Colonic mucosa (tissue), 4 donors: ENCODE measurements around the gene HAUS3. TPM values are rescaled to one million over a fixed set of nuclear protein-coding genes. Genes with fewer than 3 reads are reported as not detected.

Experiments
- DNase-seq: peaks from one replicate; pipeline ENCODE4 v3.0.0-alpha.2; 2020
- H3K27ac ChIP-seq: fragments of 200-600 bp; one replicate; pipeline ENCODE4 v1.8.0; 2021
- H3K27me3 ChIP-seq: fragments of 200-600 bp; one replicate; pipeline ENCODE4 v1.8.0; 2021
- H3K36me3 ChIP-seq: fragments of 200-600 bp; one replicate; pipeline ENCODE4 v1.8.0; 2021
- H3K4me1 ChIP-seq: fragments of 200-600 bp; one replicate; pipeline ENCODE4 v1.8.0; 2021; ENCODE audit warnings: mild to moderate bottlenecking
- H3K4me3 ChIP-seq: fragments of 200-600 bp; one replicate; pipeline ENCODE4 v1.8.0; 2021
- H3K9ac ChIP-seq, 2 donors: one replicate each; pipeline ENCODE4 v1.7.0; 2013; ENCODE audit warnings: control low read depth in 2 of 2, low read depth in 2 of 2, low read length in 2 of 2
- H3K9me3 ChIP-seq: fragments of 200-600 bp; one replicate; pipeline ENCODE4 v1.8.0; 2021
- intact Hi-C: fragments of 100-400 bp; cut with DNase I; formaldehyde crosslinking; loops from one replicate; pipeline ENCODE4 v1.14.1; 2022
- total RNA-seq, 2 donors: library from RNA; stranded (reverse); fragmentation: NEBNext Ultra II Directional in 1 of 2; extraction: Animal tissue kit (Norgen Biotek cat#: 25700) in 1 of 2; gene quantifications; one replicate each; pipeline ENCODE4 v1.2.1, GENCODE V29; 2021
- TF ChIP-seq, protein P1 (sequence below): fragments of 200-600 bp; IDR thresholded peaks from one replicate; pipeline ENCODE4 v1.8.0; 2022; ENCODE audit warnings: antibody characterized with exemption, mild to moderate bottlenecking
- donor health status: healthy.
- donor health status: DM: no; HTN: no; CAD: no.
- donor health status: DM: no; HTN: no; CAD: no.

Gene HAUS3
- total RNA-seq, 2 donors from 2014 or later, result 9.1 to 13.0 TPM

DNA sequence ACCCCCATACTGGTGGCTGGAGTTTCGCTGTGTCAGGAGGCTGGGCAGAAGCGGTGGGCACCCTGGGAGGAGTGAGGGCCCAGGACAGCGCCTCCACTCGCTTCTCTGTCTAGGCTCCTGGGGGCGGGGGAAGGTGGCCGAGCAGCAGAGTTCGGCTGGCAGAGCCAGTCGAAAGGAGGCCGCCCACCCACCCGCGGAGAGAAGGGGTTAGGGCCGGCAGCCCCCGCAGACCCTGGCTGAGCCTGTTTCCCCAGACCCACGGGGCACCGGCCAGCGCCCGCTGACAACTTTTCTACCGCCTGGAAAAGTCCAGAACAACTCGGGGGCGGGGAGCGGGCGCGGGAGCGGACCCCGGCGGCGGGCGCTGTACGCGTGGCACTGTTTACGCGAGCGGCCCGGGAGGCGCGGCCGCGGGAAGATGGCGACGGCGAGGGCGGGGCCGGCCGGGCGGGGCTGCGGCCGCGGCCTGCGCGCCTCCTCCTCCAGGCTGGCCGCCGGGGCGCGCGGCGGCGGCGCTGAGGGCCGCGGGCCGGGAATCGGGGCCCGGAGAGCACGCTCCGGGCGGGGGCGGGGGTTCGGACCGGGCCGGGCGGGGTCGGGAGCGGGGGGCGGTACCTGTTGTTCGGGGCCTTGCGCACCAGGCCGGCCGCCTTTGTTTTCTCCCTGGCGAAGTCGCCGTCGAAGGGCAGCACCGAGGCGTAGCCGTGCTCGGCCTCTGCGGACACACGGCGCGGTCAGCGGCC, 19.4 kb upstream of the HAUS3 start:
- Histone ChIP-seq H3K36me3 (no peaks in the 10 kb centered on the region), H3K4me3 (peak overlapping the region; percentile 100), H3K27me3 (no peaks in the 10 kb centered on the region), H3K9me3 (no peaks in the 10 kb centered on the region), H3K27ac (peak overlapping the region; percentile 77), H3K9ac (peak overlapping the region; percentile 77 to 83), H3K4me1 (peaks cover 10% of the 10 kb centered on the region)
- DNase-seq, result peak; percentile 62
- intact Hi-C loops, result no loop called here
- TF ChIP-seq, protein P1, sequence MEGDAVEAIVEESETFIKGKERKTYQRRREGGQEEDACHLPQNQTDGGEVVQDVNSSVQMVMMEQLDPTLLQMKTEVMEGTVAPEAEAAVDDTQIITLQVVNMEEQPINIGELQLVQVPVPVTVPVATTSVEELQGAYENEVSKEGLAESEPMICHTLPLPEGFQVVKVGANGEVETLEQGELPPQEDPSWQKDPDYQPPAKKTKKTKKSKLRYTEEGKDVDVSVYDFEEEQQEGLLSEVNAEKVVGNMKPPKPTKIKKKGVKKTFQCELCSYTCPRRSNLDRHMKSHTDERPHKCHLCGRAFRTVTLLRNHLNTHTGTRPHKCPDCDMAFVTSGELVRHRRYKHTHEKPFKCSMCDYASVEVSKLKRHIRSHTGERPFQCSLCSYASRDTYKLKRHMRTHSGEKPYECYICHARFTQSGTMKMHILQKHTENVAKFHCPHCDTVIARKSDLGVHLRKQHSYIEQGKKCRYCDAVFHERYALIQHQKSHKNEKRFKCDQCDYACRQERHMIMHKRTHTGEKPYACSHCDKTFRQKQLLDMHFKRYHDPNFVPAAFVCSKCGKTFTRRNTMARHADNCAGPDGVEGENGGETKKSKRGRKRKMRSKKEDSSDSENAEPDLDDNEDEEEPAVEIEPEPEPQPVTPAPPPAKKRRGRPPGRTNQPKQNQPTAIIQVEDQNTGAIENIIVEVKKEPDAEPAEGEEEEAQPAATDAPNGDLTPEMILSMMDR, result no peak

DNA sequence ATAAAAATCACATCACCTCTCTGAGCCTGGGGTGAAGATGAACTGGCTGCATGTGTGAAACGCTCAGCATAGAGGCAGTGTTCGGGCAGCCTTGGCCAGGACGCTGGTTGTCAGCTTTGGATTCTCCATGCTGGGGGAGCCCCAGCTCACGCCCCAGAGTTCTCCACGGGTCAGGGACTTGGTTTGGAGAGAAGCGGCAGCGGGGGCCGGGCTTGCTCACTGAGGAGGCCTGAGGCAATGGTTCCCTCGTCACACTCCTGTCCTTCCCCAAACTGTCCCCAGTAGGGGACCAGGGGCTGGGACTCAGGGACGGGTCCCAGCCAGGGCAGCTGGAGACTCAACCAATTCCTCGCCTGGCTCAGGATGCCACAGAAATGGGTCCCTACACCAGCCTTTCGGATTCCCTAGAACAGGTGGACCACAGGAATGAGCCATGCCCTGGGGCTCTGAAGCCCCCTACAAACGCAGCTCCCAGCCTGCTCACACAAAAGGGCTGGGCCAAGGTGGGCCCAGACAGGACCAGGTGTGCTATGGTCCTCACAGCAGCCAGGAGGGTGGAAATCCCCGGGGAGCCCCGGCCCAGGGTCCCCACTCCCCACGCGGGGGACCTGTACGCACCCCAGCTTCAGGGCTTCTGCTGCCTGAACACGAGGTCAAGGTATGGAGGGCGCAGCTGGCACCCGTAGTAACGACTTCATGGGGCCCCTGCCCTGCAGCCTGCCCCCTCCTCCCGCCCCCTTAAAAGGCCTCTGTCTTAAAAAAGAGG, 18.6 kb upstream of the HAUS3 start:
- no peak for DNase-seq
- Histone ChIP-seq H3K4me1 (peaks cover 10% of the 10 kb centered on the region), H3K36me3 (no peaks in the 10 kb centered on the region)

DNA sequence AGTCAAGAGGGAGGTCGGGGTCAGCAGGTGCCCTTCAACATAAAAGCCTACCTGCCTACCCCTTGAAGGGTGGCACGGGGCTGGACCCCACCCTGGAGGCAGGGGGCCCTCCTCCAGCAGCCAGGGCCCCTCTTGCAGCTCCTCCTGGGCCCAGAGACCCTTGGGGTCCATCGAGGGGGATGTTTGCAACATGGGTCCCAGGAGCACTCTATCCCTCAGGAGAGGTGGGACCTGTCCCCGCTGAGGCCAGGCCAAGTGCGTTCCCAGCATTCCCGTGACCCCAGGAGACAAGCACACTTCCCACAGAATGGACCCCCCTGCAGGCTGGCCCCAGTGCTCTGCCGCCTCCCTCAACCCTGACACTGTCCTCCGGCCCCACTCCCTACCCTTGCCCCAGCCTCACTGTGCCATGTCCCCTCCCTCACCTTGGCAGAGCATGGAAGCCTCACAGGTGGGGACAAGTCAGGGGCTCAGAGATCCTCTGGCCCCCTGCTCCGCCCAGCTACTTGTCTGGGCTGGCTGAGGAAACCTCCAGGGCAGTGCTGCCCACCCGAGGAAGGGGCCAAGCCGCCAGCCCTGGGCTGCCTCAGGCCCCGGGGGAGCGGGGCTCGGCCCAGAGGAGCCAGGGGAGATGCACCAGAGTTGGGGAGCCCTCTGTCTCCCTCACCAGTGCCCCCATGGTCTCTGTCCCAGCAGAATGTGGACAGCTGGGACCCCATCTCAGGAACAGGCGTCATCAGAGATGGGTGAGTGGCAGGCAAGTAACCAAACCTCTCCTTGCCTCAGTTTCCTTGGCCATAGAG, 17.8 kb upstream of the HAUS3 start:
- intact Hi-C loops, result no loop called here
- H3K4me3 ChIP-seq, result no peak overlapping the region
- no peaks in the 10 kb centered on the region for H3K9me3 ChIP-seq
- peak overlapping the region in 1 of 2 donors; percentile 77 for H3K9ac ChIP-seq
- DNase-seq, result no peak
- TF ChIP-seq, protein P1, result no peak
- H3K4me1 ChIP-seq, result peaks cover 10% of the 10 kb centered on the region
- no peaks in the 10 kb centered on the region for H3K36me3 ChIP-seq
- H3K27ac ChIP-seq, result no peak overlapping the region
- H3K27me3 ChIP-seq, result no peaks in the 10 kb centered on the region

More for the DNA sequence above, 18.6 kb upstream of the HAUS3 start:
- H3K4me3 ChIP-seq, result peak overlapping the region; percentile 100
- no peaks in the 10 kb centered on the region for H3K27me3 ChIP-seq
- TF ChIP-seq, protein P1, result no peak
- intact Hi-C loops, result no loop called here
- no peaks in the 10 kb centered on the region for H3K9me3 ChIP-seq
- peak overlapping the region; percentile 77 to 78 for H3K9ac ChIP-seq
- peak overlapping the region; percentile 40 for H3K27ac ChIP-seq

DNA sequence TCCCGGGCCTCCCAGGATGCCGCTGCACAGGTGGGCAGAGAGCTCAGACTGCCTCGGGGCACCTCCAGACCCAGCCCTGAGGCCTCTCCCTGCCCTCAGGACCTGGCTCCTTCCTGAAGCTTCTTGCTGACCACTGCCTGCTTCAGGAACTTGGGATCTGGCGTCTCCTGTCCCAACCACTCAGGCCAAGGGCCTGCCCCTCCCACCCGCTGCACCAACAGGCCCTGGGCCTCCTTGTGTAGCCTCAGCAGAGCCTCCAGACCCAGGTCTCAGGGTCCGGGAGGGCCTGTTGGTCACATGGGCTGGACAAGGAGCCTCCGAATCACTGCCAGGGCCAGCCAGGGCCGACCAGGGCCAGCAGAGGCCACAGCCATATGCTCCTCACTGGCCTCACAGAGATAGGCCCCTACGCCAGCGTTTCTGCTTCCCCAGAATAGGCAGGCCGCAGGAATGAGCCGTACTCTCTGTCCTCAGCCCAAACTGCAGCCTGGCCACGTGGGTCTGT, 17.2 kb upstream of the HAUS3 start:
- peaks cover 10% of the 10 kb centered on the region for H3K4me1 ChIP-seq
- DNase-seq, result peak; percentile 17
- TF ChIP-seq, protein P1, result no peak
- H3K9ac ChIP-seq, result no peak overlapping the region
- no peaks in the 10 kb centered on the region for H3K27me3 ChIP-seq
- no peak overlapping the region for H3K27ac ChIP-seq
- intact Hi-C loops, result no loop called here
- no peak overlapping the region for H3K4me3 ChIP-seq
- H3K36me3 ChIP-seq, result peaks cover 4% of the 10 kb centered on the region
- no peaks in the 10 kb centered on the region for H3K9me3 ChIP-seq
